ENCODE results near the gene ZFAND2B. TPM values are rescaled to one million over a fixed set of nuclear protein-coding genes. Genes with fewer than 3 reads are reported as not detected.

ZFAND2B gene
- total and polyA plus RNA-seq, 2 experiments from 2014 or later = 16.3 to 30.0 TPM

DNA sequence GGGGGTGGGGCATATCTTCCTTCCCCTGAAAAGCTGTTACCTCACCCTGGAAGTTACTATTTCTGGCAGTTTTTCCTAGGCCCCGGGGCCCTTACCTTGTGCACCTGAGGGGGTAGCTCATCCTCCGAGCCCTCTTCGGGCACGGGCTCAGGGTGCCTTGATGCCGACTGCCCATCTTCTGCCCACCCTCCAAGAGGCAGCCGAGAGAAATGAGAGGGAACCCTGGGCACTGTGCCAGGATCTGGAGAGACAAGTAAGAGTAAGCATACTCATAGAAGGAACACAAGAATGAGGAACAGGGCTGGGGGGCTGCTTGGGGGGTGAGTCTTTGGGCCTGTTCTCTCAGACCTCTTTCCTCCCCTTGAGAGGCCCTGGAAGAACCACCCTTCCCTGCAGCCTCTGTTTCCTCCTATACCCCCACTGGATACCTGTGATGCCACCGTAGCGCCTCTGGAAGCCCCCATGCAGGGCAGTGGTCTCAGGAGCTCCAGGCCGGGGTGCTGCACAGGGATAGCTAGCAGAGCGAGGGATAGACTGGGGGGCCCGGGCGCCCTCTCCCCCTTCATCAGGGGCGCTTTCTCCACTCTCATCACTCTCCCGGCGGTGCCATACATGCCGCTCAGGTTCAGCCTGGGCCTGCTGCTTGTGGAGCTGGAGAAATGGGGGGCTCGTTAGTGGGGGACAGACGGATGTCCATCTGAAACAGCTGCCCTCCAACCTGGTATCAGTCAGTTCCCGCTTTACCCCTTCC, 14.2 kb downstream of the ZFAND2B start (continued):
- TF ChIP-seq, protein P1, sequence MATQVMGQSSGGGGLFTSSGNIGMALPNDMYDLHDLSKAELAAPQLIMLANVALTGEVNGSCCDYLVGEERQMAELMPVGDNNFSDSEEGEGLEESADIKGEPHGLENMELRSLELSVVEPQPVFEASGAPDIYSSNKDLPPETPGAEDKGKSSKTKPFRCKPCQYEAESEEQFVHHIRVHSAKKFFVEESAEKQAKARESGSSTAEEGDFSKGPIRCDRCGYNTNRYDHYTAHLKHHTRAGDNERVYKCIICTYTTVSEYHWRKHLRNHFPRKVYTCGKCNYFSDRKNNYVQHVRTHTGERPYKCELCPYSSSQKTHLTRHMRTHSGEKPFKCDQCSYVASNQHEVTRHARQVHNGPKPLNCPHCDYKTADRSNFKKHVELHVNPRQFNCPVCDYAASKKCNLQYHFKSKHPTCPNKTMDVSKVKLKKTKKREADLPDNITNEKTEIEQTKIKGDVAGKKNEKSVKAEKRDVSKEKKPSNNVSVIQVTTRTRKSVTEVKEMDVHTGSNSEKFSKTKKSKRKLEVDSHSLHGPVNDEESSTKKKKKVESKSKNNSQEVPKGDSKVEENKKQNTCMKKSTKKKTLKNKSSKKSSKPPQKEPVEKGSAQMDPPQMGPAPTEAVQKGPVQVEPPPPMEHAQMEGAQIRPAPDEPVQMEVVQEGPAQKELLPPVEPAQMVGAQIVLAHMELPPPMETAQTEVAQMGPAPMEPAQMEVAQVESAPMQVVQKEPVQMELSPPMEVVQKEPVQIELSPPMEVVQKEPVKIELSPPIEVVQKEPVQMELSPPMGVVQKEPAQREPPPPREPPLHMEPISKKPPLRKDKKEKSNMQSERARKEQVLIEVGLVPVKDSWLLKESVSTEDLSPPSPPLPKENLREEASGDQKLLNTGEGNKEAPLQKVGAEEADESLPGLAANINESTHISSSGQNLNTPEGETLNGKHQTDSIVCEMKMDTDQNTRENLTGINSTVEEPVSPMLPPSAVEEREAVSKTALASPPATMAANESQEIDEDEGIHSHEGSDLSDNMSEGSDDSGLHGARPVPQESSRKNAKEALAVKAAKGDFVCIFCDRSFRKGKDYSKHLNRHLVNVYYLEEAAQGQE (IDR thresholded peaks at IDR 0.05; ENCODE audit: unreplicated experiment) = no peak
- TF ChIP-seq, protein P2, sequence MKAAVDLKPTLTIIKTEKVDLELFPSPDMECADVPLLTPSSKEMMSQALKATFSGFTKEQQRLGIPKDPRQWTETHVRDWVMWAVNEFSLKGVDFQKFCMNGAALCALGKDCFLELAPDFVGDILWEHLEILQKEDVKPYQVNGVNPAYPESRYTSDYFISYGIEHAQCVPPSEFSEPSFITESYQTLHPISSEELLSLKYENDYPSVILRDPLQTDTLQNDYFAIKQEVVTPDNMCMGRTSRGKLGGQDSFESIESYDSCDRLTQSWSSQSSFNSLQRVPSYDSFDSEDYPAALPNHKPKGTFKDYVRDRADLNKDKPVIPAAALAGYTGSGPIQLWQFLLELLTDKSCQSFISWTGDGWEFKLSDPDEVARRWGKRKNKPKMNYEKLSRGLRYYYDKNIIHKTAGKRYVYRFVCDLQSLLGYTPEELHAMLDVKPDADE (IDR thresholded peaks at IDR 0.05) = no peak
- TF ChIP-seq STAT1 (IDR thresholded peaks at IDR 0.05; ENCODE audit: unreplicated experiment) = no peak
- no peak for TF ChIP-seq ZNF114 (CRISPR knock-in tag; IDR thresholded peaks at IDR 0.05)
- TF ChIP-seq JUNB (IDR thresholded peaks at IDR 0.05; ENCODE audit: unreplicated experiment) = no peak
- no peak for TF ChIP-seq EZH2phosphoT487 (IDR thresholded peaks at IDR 0.05; ENCODE audit: unreplicated experiment)
- TF ChIP-seq POLR2AphosphoS5 (IDR thresholded peaks at IDR 0.05; ENCODE audit: low read depth) = no peak
- no peak for TF ChIP-seq NANOG (IDR thresholded peaks at IDR 0.05; ENCODE audit: borderline replicate concordance)
- TF ChIP-seq, protein P3, sequence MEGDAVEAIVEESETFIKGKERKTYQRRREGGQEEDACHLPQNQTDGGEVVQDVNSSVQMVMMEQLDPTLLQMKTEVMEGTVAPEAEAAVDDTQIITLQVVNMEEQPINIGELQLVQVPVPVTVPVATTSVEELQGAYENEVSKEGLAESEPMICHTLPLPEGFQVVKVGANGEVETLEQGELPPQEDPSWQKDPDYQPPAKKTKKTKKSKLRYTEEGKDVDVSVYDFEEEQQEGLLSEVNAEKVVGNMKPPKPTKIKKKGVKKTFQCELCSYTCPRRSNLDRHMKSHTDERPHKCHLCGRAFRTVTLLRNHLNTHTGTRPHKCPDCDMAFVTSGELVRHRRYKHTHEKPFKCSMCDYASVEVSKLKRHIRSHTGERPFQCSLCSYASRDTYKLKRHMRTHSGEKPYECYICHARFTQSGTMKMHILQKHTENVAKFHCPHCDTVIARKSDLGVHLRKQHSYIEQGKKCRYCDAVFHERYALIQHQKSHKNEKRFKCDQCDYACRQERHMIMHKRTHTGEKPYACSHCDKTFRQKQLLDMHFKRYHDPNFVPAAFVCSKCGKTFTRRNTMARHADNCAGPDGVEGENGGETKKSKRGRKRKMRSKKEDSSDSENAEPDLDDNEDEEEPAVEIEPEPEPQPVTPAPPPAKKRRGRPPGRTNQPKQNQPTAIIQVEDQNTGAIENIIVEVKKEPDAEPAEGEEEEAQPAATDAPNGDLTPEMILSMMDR (conservative IDR thresholded peaks at IDR 0.05; ENCODE audit: low read depth in 2 of 2) = no peak
- no peak for TF ChIP-seq CREB1 (CRISPR knock-in tag; IDR thresholded peaks at IDR 0.05; ENCODE audit: low read depth)

- no peaks in the 10 kb centered on the region; the same call in 1 of the 2 replicates for H4K20me1 ChIP-seq (replicated peaks; ENCODE audit: insufficient read depth)
- Mint-ChIP-seq H3K4me1 (peaks cover 12% of the 10 kb centered on the region), H3K27me3 (ENCODE audit: insufficient read depth, low read depth, poor library complexity) (peaks cover 15% of the 10 kb centered on the region), H3K36me3 (ENCODE audit: low read depth) (peaks cover 44% of the 10 kb centered on the region), H3K9me3 (no peaks in the 10 kb centered on the region), H3K4me3 (no peak overlapping the region), H3K27ac (no peak overlapping the region)
- H3K36me3 ChIP-seq (ENCODE audit: insufficient read depth) = peaks cover 5% of the 10 kb centered on the region; the same call in 1 of the 2 replicates
- no peak overlapping the region for H2AFZ ChIP-seq
- no peak overlapping the region for H3K4me2 ChIP-seq
- no peak for DNase-seq (ENCODE audit: low spot score)
- H3K4me1 ChIP-seq (ENCODE audit: insufficient read depth) = peaks cover 14% of the 10 kb centered on the region
- H3K9me2 ChIP-seq (ENCODE audit: insufficient read depth) = no peaks in the 10 kb centered on the region
- H3K27me3 ChIP-seq (ENCODE audit: insufficient read depth) = no peaks in the 10 kb centered on the region
- ATAC-seq = no peak
- H3K4me3 ChIP-seq = no peak overlapping the region
- H3F3A ChIP-seq (replicated peaks; ENCODE audit: low read depth) = peaks cover 9% of the 10 kb centered on the region; the same call in 1 of the 2 replicates
- no peaks in the 10 kb centered on the region for H3K79me2 ChIP-seq (replicated peaks; ENCODE audit: insufficient read depth)
- no peak overlapping the region for H3K27ac ChIP-seq (ENCODE audit: low read depth)
- TF ChIP-seq EZH2phosphoT487 (IDR thresholded peaks at IDR 0.05; ENCODE audit: unreplicated experiment) (no peak), CREB1 (CRISPR knock-in tag; IDR thresholded peaks at IDR 0.05; ENCODE audit: low read depth) (no peak)
- TF ChIP-seq, protein P1 (IDR thresholded peaks at IDR 0.05; ENCODE audit: unreplicated experiment) = no peak
These were observed 15.5 kb downstream of the ZFAND2B start for GRCh38 chr2:219221957-219222518.

Measured in GM23338 (cell line).